ENCODE data around the gene HOXC10. TPM values are rescaled to one million over a fixed set of nuclear protein-coding genes. Genes with fewer than 3 reads are reported as not detected.

HOXC10 gene
- total and polyA plus RNA-seq, 12 donors = 0.34 to 4.5 (median 1.5) TPM; not detected in 3

- Histone ChIP-seq H3K27ac (no peak overlapping the region), H3K27me3 (peaks cover 89% of the 10 kb centered on the region), H3K4me1 (replicated peaks in 1 of 2) (peaks cover 9 to 19% of the 10 kb centered on the region in 2 donors), H3K36me3 (replicated peaks in 1 of 2) (no peaks in the 10 kb centered on the region), H3K4me3 (no peak overlapping the region), H3K9me3 (replicated peaks in 1 of 3) (no peaks in the 10 kb centered on the region)
- 13 to 20% (median 15%) methylated on average over 8 to 9 of the region's 9 CpGs for WGBS, 4 donors
- TF ChIP-seq POLR2A (IDR thresholded peaks at IDR 0.05) (no peak), CTCF (IDR thresholded peaks at IDR 0.05) (no peak)
- DNase-seq = no peak
- intact Hi-C loops (cut with DNase I) = no loop called here
Observed at GRCh38 chr12:53976823-53977595, 7.9 kb upstream of the HOXC10 start.

- 7 to 10% (median 8%) methylated on average over 11 of the region's 11 CpGs for WGBS, 4 donors
- intact Hi-C loops (cut with DNase I) = no loop called here
- peaks cover 91% of the 10 kb centered on the region for H3K27me3 ChIP-seq
Observed at GRCh38 chr12:53977596-53978445, 7.1 kb upstream of the HOXC10 start.

GRCh38 chr12:53978477-53979356, 6.2 kb upstream of the HOXC10 start:
- DNase-seq = no peak
- Histone ChIP-seq H3K36me3 (replicated peaks in 1 of 2) (no peaks in the 10 kb centered on the region), H3K27me3 (peaks cover 91% of the 10 kb centered on the region), H3K4me3 (no peak overlapping the region), H3K27ac (no peak overlapping the region), H3K4me1 (replicated peaks in 1 of 2) (peaks cover 6 to 13% of the 10 kb centered on the region in 2 donors), H3K9me3 (replicated peaks in 1 of 3) (no peaks in the 10 kb centered on the region)
- TF ChIP-seq POLR2A (IDR thresholded peaks at IDR 0.05) (no peak), CTCF (IDR thresholded peaks at IDR 0.05) (no peak)
- intact Hi-C loops (cut with DNase I) = no loop called here
- WGBS, 4 donors = 21 to 30% (median 24%) methylated on average over 14 to 15 of the region's 15 CpGs

More at GRCh38 chr12:53977596-53978445, 7.1 kb upstream of the HOXC10 start:
- no peak overlapping the region for H3K27ac ChIP-seq
- no peak for TF ChIP-seq CTCF (IDR thresholded peaks at IDR 0.05)
- TF ChIP-seq POLR2A (IDR thresholded peaks at IDR 0.05) = no peak
- H3K36me3 ChIP-seq (replicated peaks in 1 of 2) = no peaks in the 10 kb centered on the region
- DNase-seq = no peak
- H3K4me3 ChIP-seq = no peak overlapping the region
- H3K4me1 ChIP-seq (replicated peaks in 1 of 2) = peaks cover 9 to 19% of the 10 kb centered on the region in 2 donors
- no peaks in the 10 kb centered on the region for H3K9me3 ChIP-seq (replicated peaks in 1 of 3)

All from adrenal gland (tissue), 12 donors.